ENCODE results near the gene ITGA4.
A peak's percentile ranks its signal among the peaks of the same experiment; 100 is the strongest.
"Not testable (repeated sequence)": the region's sequence is repeated elsewhere in the genome, so short reads cannot be mapped to it uniquely, and the experiment has no call there.

ITGA4 gene

DNA sequence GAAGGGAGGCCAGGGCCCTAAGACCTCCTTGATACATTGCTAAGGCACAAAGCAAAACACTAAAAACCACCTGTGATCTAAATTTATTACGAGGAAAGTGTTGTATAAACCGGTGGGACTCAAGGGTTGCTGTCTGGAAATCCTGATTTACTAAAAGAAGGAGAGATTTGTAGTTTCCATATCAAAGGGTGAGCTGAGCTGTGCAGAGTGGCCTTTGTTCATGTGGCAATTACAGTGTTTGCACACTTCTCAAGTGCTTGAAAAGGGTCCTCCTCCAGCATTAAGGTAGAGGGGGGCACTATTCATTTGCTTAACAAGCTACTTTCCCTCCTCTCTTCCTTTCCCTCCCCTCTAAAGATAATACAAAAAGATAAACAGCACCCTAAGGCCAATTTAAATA lies 30.5 kb upstream of the ITGA4 start:
- no peaks in the 10 kb centered on the region for H4K20me1 ChIP-seq
- no peaks in the 10 kb centered on the region for H3K27me3 ChIP-seq
- H3K4me2 ChIP-seq: no peak overlapping the region
- no peak overlapping the region for H3K9ac ChIP-seq
- no peak overlapping the region for H3K27ac ChIP-seq
- peaks cover 11 to 27% (median 21%) of the 10 kb centered on the region in 10 experiments for H3K4me1 ChIP-seq
- H3K36me3 ChIP-seq: no peaks in the 10 kb centered on the region; a peak in 1 of 22 replicates
- TF ChIP-seq Cebpa-rat (IDR thresholded peaks at IDR 0.05): no peak
- peaks cover 5 to 40% (median 29%) of the 10 kb centered on the region in 11 experiments; a peak in 21 of 22 replicates for H3K9me3 ChIP-seq (replicated peaks in 1 of 11)
- no peak overlapping the region for H3K4me3 ChIP-seq

DNA sequence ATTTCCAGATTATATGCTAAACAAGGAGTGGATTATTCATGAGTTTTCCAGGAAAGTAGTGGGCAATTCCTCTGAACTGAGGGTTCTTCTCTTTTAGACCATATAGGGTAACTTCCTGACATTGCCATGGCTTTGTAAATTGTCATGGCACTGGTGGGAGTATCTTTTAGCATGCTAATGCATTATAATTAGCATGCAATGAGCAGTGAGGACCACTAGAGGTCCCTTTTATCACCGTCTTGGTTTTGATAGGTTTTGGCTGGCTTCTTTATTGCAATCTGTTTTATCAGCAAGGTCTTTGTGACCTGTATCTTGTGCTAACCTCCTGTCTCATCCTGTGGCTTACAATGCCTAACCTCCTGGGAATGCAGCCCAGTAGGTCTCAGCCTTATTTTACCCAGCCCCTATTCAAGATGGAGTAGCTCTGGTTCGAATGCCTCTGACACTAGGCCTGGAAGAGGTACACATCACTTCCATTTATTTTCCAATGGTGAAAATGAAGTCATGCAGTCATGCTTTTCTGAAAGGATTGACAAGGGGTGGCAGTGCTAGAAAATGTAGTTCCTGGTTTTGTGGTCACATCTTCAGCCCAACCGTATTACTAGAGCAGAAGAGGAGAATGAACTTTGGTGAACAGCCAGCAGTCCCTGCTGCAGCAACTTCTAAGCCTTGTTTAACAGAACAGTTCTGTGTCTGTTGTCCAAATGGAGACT lies 26.6 kb upstream of the ITGA4 start:
- Histone ChIP-seq H3K9ac (no peak overlapping the region), H3K4me3 (no peak overlapping the region), H3K27ac (peak overlapping the region in 7 of 11 experiments; percentile 19 to 48 (median 39); a peak in 11 of 22 replicates), H3K27me3 (no peaks in the 10 kb centered on the region), H3K36me3 (0 out of 22 replicates have a peak, but pooled peaks cover 0 to 4% (median 0%) of the 10 kb centered on the region in 11 experiments), H3K4me2 (peak overlapping the region; percentile 25 to 69 (median 49); a peak in 21 of 22 replicates), H3K4me1 (peaks cover 11 to 24% (median 18%) of the 10 kb centered on the region in 10 experiments), H4K20me1 (no peaks in the 10 kb centered on the region), H3K9me3 (replicated peaks in 1 of 11) (peaks cover 36 to 60% (median 50%) of the 10 kb centered on the region in 11 experiments)
- no peak for TF ChIP-seq Cebpa-rat (IDR thresholded peaks at IDR 0.05)

DNA sequence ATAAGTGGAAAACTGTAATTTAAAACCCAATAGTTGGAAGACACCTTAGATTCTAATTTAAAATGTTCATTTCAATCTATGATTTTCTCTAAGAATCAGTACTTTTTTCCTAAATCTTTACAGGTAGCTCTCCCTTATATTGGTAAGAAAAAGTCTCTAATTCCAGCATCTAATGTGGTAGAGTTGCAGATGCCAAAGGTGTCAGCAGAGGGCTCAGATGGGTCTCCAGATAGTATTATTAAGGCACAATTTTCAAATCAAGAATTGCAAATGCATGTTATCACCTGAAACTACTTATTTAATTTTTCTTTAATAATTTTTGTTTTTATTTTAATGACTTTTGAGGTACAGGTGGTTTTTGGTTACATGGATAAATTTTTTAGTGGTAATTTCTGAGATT lies 25.5 kb upstream of the ITGA4 start:
- H3K9me3 ChIP-seq (replicated peaks in 1 of 11): peaks cover 28 to 50% (median 40%) of the 10 kb centered on the region in 11 experiments
- no peak for TF ChIP-seq Cebpa-rat (IDR thresholded peaks at IDR 0.05)
- H3K9ac ChIP-seq: no peak overlapping the region
- no peak overlapping the region for H3K27ac ChIP-seq
- no peak overlapping the region; a peak in 2 of 22 replicates for H3K4me2 ChIP-seq
- no peaks in the 10 kb centered on the region for H3K27me3 ChIP-seq
- H3K4me3 ChIP-seq: no peak overlapping the region
- H3K4me1 ChIP-seq: peaks cover 11 to 21% (median 16%) of the 10 kb centered on the region in 10 experiments
- H4K20me1 ChIP-seq: no peaks in the 10 kb centered on the region
- H3K36me3 ChIP-seq: 0 out of 22 replicates have a peak, but pooled peaks cover 0 to 4% (median 0%) of the 10 kb centered on the region in 11 experiments

DNA sequence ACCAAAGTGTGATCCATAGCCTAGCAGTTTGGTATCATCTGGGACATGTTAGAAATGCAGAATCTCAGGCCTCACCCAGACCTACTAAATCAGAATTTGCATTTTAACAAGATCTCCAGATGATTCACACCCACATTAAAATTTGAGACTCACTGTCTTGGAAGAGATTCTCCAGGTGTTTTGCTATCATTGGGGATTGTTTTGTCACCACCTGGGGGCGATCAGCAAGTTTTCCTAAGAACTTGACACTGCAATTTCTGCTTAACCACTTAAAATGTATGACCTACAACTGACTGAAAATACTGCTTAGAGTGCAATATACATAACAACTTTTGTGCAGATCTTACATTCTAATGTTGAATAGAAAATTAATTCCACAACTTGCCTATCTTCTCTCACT lies 18.9 kb upstream of the ITGA4 start:
- H3K4me2 ChIP-seq: peak overlapping the region in 1 of 11 experiments; percentile 27; a peak in 2 of 22 replicates

DNA sequence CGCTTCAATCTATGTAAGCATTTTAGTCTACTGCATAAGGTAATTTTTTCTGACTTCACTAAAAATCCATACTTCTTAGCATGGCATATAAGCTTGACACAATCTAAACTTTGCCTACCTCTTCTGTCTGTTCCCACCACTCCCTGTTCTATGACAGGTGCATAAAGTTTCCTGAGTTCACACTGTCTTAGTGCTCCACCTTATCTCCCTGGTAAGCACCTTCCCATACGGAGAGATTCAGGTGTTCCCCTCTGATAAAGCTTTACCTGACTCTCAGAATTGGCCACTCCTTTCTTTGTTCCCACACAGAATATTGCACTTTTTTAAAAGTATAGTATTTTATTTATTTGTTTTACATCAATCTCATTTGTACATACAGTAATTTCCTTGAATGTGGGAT lies 16.8 kb upstream of the ITGA4 start:
- Histone ChIP-seq H3K27ac (no peak overlapping the region), H3K27me3 (no peaks in the 10 kb centered on the region), H3K9ac (no peak overlapping the region), H3K4me2 (no peak overlapping the region), H3K36me3 (no peaks in the 10 kb centered on the region), H4K20me1 (no peaks in the 10 kb centered on the region), H3K4me3 (no peak overlapping the region), H3K4me1 (peaks cover 0 to 50% (median 22%) of the 10 kb centered on the region in 10 experiments; a peak in 17 of 20 replicates), H3K9me3 (replicated peaks in 1 of 11) (peaks cover 0 to 6% (median 3%) of the 10 kb centered on the region in 11 experiments; a peak in 10 of 22 replicates)
- no peak for TF ChIP-seq Cebpa-rat (IDR thresholded peaks at IDR 0.05)

More for the DNA sequence above, 18.9 kb upstream of the ITGA4 start:
- Histone ChIP-seq H3K4me3 (no peak overlapping the region), H3K4me1 (peaks cover 0 to 29% (median 13%) of the 10 kb centered on the region in 10 experiments; a peak in 14 of 20 replicates), H3K36me3 (0 out of 22 replicates have a peak, but pooled peaks cover 0 to 4% (median 0%) of the 10 kb centered on the region in 11 experiments), H3K9ac (no peak overlapping the region), H3K27me3 (no peaks in the 10 kb centered on the region), H3K9me3 (replicated peaks in 1 of 11) (peaks cover 16 to 27% (median 23%) of the 10 kb centered on the region in 11 experiments; a peak in 21 of 22 replicates), H4K20me1 (no peaks in the 10 kb centered on the region), H3K27ac (no peak overlapping the region)
- no peak for TF ChIP-seq Cebpa-rat (IDR thresholded peaks at IDR 0.05)

DNA sequence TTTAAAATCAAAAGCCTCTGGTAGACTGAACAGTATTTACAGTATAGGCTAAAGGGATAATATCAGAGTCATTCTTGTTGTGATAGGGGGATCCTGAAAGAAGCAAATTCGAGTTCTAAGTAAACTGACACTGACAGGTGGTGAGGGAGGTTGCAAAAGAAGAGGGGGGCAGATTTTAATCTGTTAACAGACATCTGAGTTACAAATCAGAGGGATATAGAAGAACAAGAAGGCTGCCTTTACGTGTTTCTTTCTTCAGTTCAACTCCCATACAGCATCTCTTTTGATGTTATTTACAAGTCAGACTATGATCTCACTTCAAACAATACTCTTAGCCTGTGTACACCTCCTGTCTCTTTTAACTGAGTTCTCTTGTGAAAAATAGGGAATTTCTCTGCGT lies 16.3 kb upstream of the ITGA4 start:
- H3K9ac ChIP-seq: no peak overlapping the region

DNA sequence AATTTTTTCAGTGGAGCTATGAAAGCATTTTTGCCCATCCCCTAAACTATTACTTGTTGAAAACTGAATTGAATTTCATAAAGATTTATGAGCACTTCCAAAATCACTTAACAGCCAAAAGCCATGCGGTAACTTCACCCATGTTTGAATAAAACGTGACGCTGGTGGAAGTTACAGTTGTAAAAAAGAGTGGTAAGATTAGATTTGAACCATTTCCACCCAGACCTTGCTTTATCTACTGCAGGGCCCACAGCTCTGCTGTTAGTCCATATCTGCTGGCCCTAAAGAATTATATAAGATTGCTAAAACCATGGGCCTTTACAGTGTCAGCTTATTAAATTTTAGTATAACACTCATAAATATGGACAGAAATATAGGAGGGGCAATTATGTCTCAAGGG lies 15.5 kb upstream of the ITGA4 start:
- Histone ChIP-seq H3K9me3 (replicated peaks in 1 of 11) (no peaks in the 10 kb centered on the region), H3K4me3 (no peak overlapping the region), H3K27ac (no peak overlapping the region), H3K4me2 (no peak overlapping the region), H4K20me1 (no peaks in the 10 kb centered on the region), H3K9ac (no peak overlapping the region), H3K27me3 (no peaks in the 10 kb centered on the region), H3K4me1 (peaks cover 0 to 50% (median 22%) of the 10 kb centered on the region in 10 experiments; a peak in 17 of 20 replicates), H3K36me3 (no peaks in the 10 kb centered on the region)
- no peak for TF ChIP-seq Cebpa-rat (IDR thresholded peaks at IDR 0.05)

More for the DNA sequence above, 16.3 kb upstream of the ITGA4 start:
- Histone ChIP-seq H3K27me3 (no peaks in the 10 kb centered on the region), H3K4me1 (peaks cover 0 to 50% (median 22%) of the 10 kb centered on the region in 10 experiments; a peak in 17 of 20 replicates), H3K27ac (no peak overlapping the region), H3K36me3 (no peaks in the 10 kb centered on the region), H3K4me3 (no peak overlapping the region), H3K9me3 (replicated peaks in 1 of 11) (peaks cover 0 to under 1% (median 0%) of the 10 kb centered on the region in 11 experiments; a peak in 1 of 22 replicates), H3K4me2 (no peak overlapping the region), H4K20me1 (no peaks in the 10 kb centered on the region)
- no peak for TF ChIP-seq Cebpa-rat (IDR thresholded peaks at IDR 0.05)

DNA sequence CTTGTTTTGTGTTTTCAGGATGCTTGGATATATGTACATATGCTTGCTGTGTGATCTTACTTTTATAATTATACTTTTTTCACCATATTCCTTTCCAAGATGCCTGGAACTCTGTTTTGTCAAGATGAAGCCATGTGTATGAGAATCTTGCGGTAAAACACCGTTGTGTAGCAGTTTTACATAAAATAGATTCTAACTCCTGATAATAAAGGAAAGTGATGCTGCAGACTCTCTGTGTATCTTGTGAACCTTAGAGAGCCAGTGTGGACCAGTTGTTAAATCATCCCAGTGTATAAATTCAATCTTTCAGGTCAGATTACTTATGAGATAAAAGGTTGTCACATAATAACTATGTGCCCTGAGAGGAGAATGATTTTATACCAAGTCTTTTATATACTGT lies 12.5 kb upstream of the ITGA4 start:
- Histone ChIP-seq H3K4me3 (no peak overlapping the region), H3K9ac (no peak overlapping the region; a peak in 1 of 22 replicates), H3K4me2 (peak overlapping the region in 7 of 11 experiments; percentile 2 to 64 (median 44); a peak in 10 of 22 replicates), H3K27me3 (no peaks in the 10 kb centered on the region), H3K9me3 (replicated peaks in 1 of 11) (peaks cover 0 to 12% (median 3%) of the 10 kb centered on the region in 11 experiments; a peak in 7 of 22 replicates), H4K20me1 (no peaks in the 10 kb centered on the region), H3K36me3 (no peaks in the 10 kb centered on the region), H3K4me1 (peaks cover 0 to 28% (median 11%) of the 10 kb centered on the region in 10 experiments; a peak in 15 of 20 replicates), H3K27ac (no peak overlapping the region; a peak in 1 of 22 replicates)
- TF ChIP-seq Cebpa-rat (IDR thresholded peaks at IDR 0.05): no peak

DNA sequence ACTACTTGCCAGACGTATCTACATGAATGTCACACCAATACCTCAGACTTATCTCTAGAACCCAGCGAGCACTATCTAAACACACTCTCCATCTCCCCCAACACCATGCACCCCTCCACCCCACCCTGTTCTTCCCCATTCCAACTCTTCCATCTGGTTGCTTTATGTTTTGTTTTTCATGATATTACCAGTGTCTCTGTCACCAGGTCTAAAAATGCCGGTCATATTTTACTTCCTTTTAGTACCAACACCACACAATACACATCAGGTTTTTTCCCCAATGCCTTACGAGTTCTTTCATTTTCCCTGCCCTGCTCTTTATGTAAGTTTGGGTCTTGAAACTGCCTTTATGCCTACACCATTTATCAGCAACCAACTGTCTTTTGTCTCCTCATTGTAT lies 10.2 kb upstream of the ITGA4 start:
- H3K27me3 ChIP-seq: no peaks in the 10 kb centered on the region
- H3K4me2 ChIP-seq: peak overlapping the region in 1 of 11 experiments; percentile 13; a peak in 1 of 22 replicates
- no peak overlapping the region for H3K9ac ChIP-seq
- H4K20me1 ChIP-seq: no peaks in the 10 kb centered on the region
- no peaks in the 10 kb centered on the region for H3K36me3 ChIP-seq
- TF ChIP-seq Cebpa-rat (IDR thresholded peaks at IDR 0.05): no peak
- H3K4me1 ChIP-seq: peaks cover 0 to 28% (median 11%) of the 10 kb centered on the region in 10 experiments; a peak in 13 of 20 replicates
- H3K4me3 ChIP-seq: no peak overlapping the region
- no peak overlapping the region for H3K27ac ChIP-seq
- H3K9me3 ChIP-seq (replicated peaks in 1 of 11): peaks cover 0 to 15% (median 6%) of the 10 kb centered on the region in 11 experiments; a peak in 11 of 22 replicates

DNA sequence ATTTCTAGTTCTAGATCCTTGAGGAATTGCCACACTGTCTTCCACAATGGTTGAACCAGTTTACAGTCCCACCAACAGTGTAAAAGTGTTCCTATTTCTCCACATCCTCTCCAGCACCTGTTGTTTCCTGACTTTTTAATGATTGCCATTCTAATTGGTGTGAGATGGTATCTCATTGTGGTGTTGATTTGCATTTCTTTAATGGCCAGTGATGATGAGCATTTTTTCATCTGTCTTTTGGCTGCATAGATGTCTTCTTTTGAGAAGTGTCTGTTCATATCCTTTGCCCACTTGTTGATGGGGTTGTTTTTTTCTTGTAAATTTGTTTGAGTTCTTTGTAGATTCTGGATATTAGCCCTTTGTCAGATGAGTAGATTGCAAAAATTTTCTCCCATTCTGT lies 7.9 kb upstream of the ITGA4 start:
- H3K36me3 ChIP-seq: not testable (repeated sequence)

More for the DNA sequence above, 7.9 kb upstream of the ITGA4 start:
- H3K27ac ChIP-seq, H3K9ac ChIP-seq, H4K20me1 ChIP-seq, H3K4me2 ChIP-seq, H3K27me3 ChIP-seq, H3K4me3 ChIP-seq: not testable (repeated sequence)
- H3K9me3 ChIP-seq (replicated peaks in 1 of 11): peaks cover 0 to 29% (median 13%) of the 10 kb centered on the region in 11 experiments; a peak in 12 of 22 replicates
- H3K4me1 ChIP-seq: peaks cover under 1 to 21% (median 10%) of the 10 kb centered on the region in 10 experiments; a peak in 19 of 20 replicates
